GM19463 (cell line): ENCODE measurements around the gene ZNF281.
"Not testable (repeated sequence)": the region's sequence is repeated elsewhere in the genome, so short reads cannot be mapped to it uniquely, and the experiment has no call there.

Source experiments
- ATAC-seq: cut with Tn5 transposase; IDR thresholded peaks from one replicate; pipeline ENCODE4 v1.9.1; 2021; ENCODE audit warnings: mild to moderate bottlenecking, moderate library complexity; ENCODE audit not compliant: unreplicated experiment

ZNF281 gene

DNA sequence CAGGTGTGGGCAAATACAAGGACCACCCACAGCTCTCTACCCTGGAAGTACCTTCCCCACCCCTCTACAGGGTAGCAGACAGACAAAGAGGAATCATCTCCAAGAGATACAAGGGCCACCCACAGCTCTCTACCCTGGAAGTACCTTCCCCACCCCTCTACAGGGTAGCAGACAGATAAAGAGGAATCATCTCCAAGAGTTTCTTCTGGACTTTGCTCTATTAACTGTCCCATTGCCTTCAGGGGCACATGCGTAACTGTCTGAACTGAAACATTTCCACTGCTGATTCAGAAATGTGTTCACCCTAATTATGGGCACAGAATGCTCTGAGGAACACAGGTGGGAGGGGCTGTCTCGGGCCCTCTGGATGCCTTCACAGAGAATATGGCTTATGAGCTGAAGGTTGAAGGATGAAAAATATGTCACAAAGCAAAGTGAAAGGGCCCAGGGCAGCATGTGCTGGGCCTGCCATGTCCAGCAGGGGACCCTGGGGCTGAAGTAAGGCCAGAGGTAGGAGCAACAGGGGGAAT is 43.9 kb downstream of the ZNF281 start:
- no peak for ATAC-seq

DNA sequence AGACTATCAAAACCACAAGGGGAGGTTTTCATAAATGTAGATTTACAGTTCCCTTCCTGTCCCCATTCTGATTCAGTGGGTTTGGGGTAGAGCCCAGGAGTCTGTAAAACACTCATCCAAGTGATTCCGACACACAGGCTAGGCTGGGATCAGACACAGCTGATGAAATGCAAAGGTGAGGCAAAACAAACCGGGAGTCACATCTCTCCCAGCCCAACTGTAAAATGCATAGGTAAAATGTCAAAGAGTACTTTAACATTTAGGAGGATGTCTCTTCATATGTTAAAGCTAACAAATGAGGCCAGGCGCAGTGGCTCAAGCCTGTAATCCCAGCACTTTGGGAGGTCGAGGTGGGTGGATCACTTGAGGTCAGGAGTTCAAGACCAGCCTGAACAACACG is 45.0 kb downstream of the ZNF281 start:
- no peak for ATAC-seq

DNA sequence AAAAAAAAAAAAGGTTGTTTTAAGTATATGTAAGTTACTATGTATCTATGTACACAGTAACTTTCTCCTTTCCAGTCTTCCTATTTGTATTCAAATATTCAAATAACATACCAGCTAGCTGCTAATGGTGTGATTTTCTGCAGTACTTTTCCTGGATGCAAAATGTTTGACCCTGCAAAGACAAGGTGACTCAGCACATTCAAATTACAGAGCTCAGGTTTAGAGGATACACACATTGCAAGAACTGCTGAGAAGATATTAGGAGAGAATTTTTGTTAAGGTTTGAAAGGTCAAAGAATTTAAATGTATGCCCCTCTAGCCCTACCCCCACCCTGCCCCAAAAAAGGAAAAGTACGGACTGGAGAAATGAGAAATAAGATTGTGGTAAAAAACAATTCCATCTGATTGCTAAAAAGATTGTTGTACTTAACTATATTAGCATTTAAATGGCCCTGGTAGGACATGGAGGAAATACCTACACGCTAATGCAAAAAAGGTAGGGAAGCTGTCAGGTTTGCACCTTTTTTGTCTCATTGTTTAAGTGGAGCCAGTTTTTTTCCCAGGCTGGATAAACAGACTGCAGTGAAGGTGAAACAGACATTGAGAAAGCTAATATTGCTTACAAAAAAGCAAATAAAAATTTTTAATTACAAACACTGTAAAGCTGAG is 45.6 kb downstream of the ZNF281 start:
- no peak for ATAC-seq

DNA sequence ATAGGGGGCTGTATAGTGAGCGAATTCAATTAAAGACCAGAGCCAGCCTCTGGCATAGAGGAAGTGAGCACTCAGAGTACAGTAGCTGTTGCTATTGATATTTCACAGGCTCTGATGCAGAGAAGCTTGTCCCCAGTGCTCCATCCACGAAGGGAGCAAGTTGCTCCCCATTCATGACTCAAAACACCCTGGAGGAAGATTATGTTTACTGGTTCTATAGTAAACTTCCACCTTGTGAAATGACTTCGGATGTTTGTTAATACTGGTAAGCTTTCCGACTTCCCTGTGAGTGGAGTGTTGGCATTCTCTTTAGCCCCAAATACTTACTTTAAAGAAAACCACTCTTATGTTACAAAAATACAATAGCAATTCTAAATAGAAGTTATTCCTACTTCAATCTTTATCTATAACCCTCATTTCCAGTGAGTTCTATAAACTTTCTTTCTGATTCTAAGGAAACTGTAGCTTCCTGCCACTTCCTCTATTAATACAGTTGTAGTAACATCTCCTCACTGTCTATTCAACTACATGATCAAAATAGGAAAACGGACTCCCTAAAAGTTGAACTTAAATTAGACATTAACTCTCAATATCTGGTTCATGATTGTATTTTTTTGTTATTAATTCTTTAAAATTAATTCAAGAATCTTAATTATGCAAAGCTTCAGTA is 46.4 kb downstream of the ZNF281 start:
- no peak for ATAC-seq

DNA sequence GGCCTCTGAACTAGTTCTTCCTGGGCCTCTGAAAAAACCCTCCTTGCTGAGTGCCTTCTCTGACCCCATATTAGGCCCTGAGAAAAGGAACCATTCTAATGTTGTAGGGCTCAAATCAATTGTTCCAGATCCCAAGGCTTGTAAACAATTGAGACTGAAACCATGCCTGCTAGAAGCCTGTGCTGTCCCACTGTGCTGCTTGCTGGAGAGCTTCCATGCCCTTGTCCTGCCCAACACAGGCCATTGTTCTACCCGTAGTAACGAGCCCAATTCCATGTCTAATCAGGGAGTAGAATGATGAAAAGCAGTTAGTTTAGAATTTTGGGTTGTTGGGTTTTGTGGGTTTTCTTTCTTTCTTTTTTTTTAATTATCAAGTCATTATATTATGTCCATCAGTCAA is 47.4 kb downstream of the ZNF281 start:
- no peak for ATAC-seq

DNA sequence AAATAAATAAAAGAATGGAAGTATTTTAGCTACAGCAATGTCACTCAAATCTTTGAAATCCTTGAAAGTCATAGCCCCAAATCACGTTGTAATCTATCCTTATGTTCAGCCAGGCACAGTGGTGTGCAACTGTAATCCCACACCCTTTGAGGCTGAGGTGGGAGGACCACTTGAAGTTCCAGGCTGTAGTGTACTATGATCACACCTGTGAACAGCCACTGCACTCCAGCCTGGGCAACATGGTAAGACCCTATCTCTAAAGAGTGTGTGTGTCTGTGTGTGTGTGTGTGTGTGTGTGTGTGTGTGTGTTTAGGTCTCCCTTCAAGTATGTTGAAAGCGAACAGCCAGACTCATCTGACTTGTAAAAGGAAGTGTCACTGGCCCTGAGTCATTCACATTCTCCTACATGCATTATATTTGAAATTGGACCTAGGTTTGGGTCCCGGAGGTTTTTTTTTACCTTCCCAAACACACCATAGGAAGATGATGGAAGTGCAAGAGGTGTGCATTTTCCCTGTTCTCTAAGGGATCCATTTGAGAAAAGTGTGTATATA is 50.1 kb downstream of the ZNF281 start:
- ATAC-seq = no peak

DNA sequence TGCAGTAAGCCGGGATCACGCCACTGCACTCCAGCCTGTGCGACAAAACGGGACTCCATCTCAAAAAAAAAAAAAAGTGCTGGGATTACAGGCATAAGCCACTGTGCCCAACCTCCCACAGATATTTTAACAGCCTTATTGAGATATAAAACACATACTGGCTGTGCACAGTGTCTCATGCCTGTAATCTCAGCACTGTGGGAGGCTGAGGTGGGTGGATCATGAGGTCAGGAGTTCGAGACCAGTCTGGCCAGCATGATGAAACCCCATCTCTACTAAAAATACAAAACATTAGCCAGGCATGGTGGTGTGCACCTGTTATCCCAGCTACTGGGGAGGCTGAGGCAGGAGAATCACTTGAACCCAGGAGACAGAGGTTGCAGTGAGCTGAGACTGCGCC is 51.9 kb downstream of the ZNF281 start:
- ATAC-seq = not testable (repeated sequence)

DNA sequence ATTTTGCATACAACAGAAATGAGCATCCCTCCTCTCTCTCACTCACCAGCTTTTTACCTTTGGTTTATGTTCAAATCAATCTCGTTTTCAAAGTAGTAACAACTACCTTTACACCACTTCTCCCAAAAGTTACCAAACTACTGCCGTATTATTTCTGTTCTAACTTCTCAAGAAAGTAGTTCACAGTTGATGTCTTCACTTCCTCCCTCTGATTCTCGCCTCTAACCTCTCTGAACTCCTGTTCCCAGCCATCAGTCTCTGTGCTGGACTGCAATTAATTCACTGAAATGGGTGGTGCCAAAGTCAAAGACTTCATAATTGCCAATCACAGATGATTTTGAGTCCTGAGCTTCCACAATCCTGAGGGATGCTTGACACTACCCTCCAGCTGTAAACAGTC is 54.0 kb downstream of the ZNF281 start:
- ATAC-seq = no peak
